ENCODE results near the gene MYO1A. TPM values are rescaled to one million over a fixed set of nuclear protein-coding genes. Genes with fewer than 3 reads are reported as not detected.
"Not testable (repeated sequence)": the region's sequence is repeated elsewhere in the genome, so short reads cannot be mapped to it uniquely, and the experiment has no call there.

Gene MYO1A
- total RNA-seq, 2 donors from 2014 or later: 0.09 to 0.13 TPM

- intact Hi-C loops (cut with DNase I): loop anchor here in 1 of 2 donors (2.0 kb wide), 1 partner anchor 22 kb away; the partner anchor contains the start of gene STAT6
- DNase-seq (peak; percentile 97), ATAC-seq (peak; percentile 67 to 77)
Observed at GRCh38 chr12:57088354-57089270, 38.7 kb upstream of the MYO1A start, which contains the start of gene NAB2. Gene NAB2, plus strand, starts transcription at chr12:57089114. Its CDS starts 158 bp downstream, at chr12:57089272.

DNA sequence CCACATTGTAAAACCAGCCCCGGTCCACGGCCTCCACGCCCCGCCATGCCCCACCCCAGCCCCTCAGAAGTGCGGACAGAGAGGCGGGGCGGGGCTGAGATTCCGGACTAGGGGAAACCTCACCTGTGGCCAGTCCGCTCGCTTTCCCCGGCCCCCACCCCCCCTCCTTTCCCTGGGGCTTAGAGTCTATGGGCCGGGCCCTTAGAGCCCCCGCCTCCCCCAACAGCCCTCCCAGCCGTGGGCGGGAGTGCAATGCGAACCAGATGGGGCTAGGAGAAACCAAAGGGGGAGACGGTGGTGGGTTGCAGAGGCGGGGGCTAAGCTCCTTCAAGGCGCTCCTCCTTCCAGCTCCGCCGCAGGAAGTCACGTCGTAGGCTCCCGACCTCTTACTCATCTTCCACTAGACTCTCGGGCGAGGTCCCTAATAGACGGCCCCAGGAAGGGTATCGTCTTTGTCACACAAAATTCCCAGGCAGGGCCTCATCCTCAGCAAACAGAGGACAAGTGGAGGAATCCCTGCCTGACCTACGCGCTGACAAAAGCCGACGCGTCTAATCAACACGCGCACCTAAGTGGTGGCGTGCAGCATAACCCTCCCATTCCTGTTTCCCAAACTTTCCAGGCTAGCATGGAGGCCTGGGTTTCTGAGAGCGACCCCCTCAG is 37.9 kb upstream of the MYO1A start:
- peak; percentile 90 for DNase-seq
- intact Hi-C loops (cut with DNase I): loop anchor here in 1 of 2 donors (2.0 kb wide), 1 partner anchor 23 kb away; the partner anchor contains the start of gene STAT6
- ATAC-seq: peak; percentile 58 to 63

DNA sequence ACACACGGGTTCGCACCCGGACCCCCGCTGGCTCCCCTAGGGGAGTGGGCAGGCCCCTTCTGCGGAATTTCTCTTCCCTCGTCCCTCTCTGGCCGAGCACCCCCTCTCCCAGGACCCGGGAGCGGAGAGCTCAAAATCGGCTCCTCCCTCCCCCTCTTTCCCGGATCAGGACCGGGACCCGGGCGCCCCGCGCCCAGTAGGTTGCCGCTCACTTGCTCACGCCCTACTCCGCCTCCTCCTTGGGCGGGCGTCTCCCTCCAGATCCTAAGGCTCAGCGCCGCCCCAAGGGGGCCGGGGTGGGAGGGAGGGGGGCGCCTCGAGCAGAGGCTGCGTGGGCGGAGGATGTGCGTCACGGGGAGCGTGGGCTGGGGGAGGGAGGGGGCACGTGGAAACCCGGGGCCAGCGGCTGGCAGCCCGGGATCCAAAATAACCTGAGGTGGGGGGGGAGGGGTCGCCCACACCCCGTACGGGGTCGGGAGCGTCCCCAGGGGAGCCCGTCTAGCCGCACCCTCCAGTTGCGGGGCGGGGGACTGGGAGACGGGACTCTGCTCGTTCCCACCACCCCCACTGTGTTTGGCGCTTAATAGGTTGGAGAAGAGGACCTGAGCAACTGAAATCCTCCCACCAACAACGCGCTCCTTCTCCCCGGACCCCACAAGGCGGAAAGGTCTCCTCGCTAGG is 37.2 kb upstream of the MYO1A start:
- DNase-seq (peak; percentile 96), ATAC-seq (peak; percentile 62 to 75)
- intact Hi-C loops (cut with DNase I): no loop called here

GRCh38 chr12:57086493-57087009 is 36.6 kb upstream of the MYO1A start:
- intact Hi-C loops (cut with DNase I): no loop called here
- ATAC-seq (peak; percentile 6 to 17), DNase-seq (peak; percentile 82)

- ATAC-seq: no peak
- intact Hi-C loops (cut with DNase I): no loop called here
- DNase-seq: peak; percentile 63
Observed at GRCh38 chr12:57085999-57086492, 36.1 kb upstream of the MYO1A start.

DNA sequence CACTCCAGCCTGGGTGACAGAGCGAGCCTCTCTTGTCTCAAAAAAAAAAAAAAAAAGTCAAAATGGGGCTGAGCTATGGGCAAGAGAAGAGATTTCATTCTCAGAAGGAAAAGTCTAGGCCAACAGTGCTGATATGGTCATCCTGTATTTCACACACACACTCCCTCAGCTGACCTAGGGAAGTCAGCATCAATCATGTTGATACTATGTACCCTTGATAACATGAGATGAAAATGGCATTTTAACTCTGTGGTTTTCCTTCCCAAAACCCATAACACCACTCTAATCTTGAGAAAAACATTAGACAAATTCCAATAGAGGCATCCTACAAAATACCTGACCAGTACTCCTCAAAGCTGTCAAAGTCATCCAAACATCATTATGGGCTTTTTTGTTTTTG is 30.9 kb upstream of the MYO1A start:
- intact Hi-C loops (cut with DNase I): no loop called here
- no peak for ATAC-seq

DNA sequence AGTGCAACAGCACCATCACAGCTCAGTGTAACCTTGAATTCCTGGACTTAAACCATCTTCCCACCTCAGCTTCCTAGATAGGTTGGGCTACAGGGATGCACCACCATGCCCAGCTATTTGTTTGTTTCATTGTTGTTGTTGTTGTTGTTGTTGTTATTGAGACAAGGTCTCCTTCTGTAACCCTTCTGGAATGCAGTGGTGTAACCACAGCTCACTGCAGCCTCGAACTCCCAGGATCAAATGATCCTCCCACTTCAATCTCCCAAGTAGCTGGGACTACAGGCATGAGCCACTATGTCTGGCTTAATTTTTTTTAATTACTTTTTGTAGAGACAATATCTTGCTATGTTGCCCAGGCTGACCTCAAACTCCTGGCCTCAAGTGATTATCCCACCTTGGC is 29.9 kb upstream of the MYO1A start:
- intact Hi-C loops (cut with DNase I): no loop called here
- ATAC-seq: no peak
- no peak for DNase-seq

More for the DNA sequence above, 30.9 kb upstream of the MYO1A start:
- no peak for DNase-seq

DNA sequence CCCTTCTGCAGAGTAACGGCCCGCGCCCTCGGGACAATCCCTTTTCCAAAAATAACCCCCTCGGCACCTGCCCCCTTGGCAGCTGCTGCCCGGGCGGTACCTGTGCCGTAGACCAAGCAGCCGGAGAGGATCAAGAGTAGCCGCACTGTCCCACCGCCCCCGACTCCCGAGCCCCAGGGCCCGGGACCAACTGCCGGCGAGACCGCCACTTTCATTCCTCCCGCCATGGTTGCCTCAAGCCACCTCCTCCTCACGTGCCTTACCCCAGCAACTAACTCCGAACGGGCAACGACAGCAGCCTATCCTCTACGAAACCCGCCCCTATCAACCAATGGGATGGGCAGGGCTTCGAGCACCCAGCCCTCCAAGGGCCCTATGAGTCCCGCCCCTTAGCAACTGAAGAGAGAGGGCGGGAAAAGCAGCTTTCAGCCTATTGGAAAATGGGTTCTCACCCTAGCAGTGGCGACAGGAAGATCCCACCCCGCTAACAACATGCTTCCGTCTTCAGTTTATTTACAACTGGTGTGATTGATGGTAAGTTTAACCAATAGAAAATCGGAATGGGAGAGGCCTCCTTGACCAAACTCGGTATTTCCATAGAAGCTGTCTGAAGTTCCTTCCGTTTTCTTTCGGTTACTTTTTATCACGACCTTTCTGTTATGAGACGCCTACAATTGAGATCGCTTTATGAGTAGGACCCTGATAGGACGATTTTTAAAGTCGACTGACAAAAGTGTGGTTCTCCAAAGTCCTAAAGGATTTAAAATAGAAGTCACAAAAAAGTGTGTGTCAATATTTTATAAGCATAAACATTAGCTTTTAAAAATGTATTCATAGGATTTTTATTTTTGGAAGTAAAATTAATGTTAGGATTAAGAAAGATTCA is 28.8 kb upstream of the MYO1A start, which contains the start of gene NEMP1:
Gene NEMP1, minus strand, starts transcription at position 273 of the 886 bp plus-strand sequence. Its CDS starts 46 bp downstream, at position 227.
- ATAC-seq: peak; percentile 100
- intact Hi-C loops (cut with DNase I): no loop called here
- peak; percentile 96 for DNase-seq

DNA sequence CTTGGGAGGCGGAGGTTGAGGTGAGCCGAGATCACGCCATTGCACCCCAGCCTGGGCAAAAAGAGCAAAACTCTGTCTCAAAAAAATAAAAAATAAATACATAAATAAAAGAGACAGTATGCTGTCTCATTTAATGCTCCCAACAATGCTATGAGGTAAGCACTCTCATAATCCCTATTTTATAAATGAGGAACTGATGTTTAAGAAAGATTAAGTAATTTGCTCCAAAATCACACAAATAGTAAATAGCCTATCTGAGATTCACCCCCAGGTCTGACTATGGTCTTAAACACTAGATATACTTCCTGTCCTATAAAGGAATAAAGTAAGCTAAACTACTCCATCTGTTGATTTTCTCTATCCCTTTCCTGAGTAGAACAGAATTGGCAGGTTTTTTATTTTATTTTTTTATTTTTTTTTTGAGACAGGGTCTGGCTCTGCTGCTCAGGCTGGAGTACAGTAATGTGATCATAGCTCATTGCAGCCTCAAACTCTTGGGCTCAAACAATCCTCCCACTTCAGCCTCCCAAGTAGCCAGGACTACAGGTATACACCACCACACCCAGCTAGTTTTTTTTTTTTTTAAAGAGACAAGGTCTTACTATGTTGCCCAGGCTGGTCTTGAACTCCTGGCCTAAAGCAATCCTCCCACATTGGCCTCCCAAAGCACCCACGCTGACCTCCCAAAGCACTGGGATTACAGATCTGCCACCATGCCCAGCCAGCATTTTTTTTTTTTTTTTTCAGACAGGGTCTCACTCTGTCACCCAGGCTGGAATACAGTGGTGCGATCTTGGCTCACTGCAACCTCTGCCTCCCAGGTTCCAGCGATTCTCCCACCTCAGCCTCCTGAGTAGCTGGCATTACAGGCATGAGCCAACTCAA is 23.9 kb upstream of the MYO1A start:
- intact Hi-C loops (cut with DNase I); DNase-seq; ATAC-seq: not testable (repeated sequence)

GRCh38 chr12:57072661-57073060 is 22.7 kb upstream of the MYO1A start:
- DNase-seq: no peak
- ATAC-seq: no peak
- intact Hi-C loops (cut with DNase I): no loop called here

- ATAC-seq: peak; percentile 94 to 95
- intact Hi-C loops (cut with DNase I): loop anchor here (1.0 to 10.0 kb wide), 3 partner anchors 43 to 113 kb away; no protein-coding TSS in a partner anchor
- peak; percentile 54 for DNase-seq
Observed at GRCh38 chr12:57069523-57069922, 19.6 kb upstream of the MYO1A start.

DNA sequence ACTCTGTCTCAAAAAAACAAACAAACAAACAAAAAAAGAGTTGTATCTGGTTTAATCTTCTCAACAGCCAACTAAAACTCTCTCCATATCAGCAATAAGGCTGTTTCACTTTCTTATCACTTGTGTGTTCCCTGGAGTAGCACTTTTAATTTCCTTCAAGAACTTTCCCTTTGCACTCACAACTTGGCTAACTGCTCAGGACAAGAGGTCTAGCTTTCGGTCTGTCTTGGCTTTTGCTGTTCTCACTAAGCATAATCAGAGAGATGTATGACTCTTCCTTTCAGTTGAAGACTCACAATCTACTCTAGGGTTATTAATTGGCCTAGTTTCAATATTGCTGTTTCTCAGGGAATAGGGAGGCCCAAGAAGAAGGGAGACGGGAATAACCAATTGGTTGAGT is 16.3 kb upstream of the MYO1A start:
- intact Hi-C loops (cut with DNase I): loop anchor here (5.0 to 10.0 kb wide), 2 partner anchors 109 to 116 kb away; no protein-coding TSS in a partner anchor
- no peak for ATAC-seq
- no peak for DNase-seq

GRCh38 chr12:57063991-57064685 is 14.2 kb upstream of the MYO1A start:
- ATAC-seq (no peak), DNase-seq (no peak)
- intact Hi-C loops (cut with DNase I): loop anchor here (5.0 to 10.0 kb wide), 3 partner anchors 52 to 307 kb away; no protein-coding TSS in a partner anchor

GRCh38 chr12:57058454-57058853 is 8.5 kb upstream of the MYO1A start:
- intact Hi-C loops (cut with DNase I): no loop called here
- no peak for DNase-seq
- no peak for ATAC-seq

GRCh38 chr12:57057067-57057751 is 7.3 kb upstream of the MYO1A start:
- no peak for ATAC-seq
- intact Hi-C loops (cut with DNase I): no loop called here

DNA sequence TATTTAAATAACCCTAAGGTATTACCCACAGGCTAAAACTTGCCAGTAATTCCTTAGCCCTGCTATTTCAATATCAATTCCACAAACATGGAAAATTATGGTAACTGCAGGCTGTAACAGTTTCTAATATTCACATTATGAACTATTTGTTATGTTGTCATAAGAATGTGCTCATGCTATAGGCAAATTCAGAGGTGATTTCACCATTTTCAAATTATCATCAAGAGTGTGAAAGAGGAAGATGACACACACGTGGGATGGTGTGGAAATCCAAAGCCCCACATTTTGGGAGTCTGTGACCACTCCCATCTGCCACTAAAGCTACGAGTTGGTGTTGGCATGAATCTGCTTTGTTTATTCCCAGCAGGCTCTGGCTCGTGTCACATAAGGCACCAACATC is 5.9 kb upstream of the MYO1A start:
- intact Hi-C loops (cut with DNase I): no loop called here
- DNase-seq: no peak
- ATAC-seq: no peak

More at GRCh38 chr12:57057067-57057751, 7.3 kb upstream of the MYO1A start:
- DNase-seq: no peak
